Fibroblast of lung (primary cell): Measurements from ENCODE around the gene KCNIP1. TPM values are rescaled to one million over a fixed set of nuclear protein-coding genes. Genes with fewer than 3 reads are reported as not detected.
A peak's percentile ranks its signal among the peaks of the same experiment; 100 is the strongest.

Experiments
- DNase-seq, 2 donors: peaks; one replicate each; pipeline versions ENCODE4 v3.0.0 to v3.0.0-alpha.2; 2010; ENCODE audit warnings: low read depth in 2 of 2
- H2AFZ ChIP-seq: 2 replicates; pipeline ENCODE4 v1.5.1; 2012; ENCODE audit warnings: low read length, control low read depth, inconsistent platforms
- H3K27ac ChIP-seq: 2 replicates; pipeline ENCODE4 v1.5.1; 2011; ENCODE audit warnings: low read length, control low read depth; ENCODE audit not compliant: insufficient read depth
- H3K27me3 ChIP-seq: 2 replicates; pipeline ENCODE4 v1.5.1; 2011; ENCODE audit warnings: mild to moderate bottlenecking, low read length; ENCODE audit not compliant: control insufficient read depth, insufficient read depth
- H3K36me3 ChIP-seq: 2 replicates; pipeline ENCODE4 v1.5.1; 2011; ENCODE audit warnings: low read length; ENCODE audit not compliant: control insufficient read depth, insufficient read depth
- H3K4me1 ChIP-seq: 2 replicates; pipeline ENCODE4 v1.5.1; 2011; ENCODE audit warnings: low read length; ENCODE audit not compliant: control insufficient read depth, insufficient read depth; ENCODE audit errors: extremely low read depth
- H3K4me2 ChIP-seq: 2 replicates; pipeline ENCODE4 v1.5.1; 2011; ENCODE audit warnings: low read length, control low read depth; ENCODE audit not compliant: insufficient read depth; ENCODE audit errors: extremely low read depth
- H3K4me3 ChIP-seq, 4 experiments: fragments of 200-600 bp in 1 of 4; sonication (generic) in 1 of 4; replicated peaks in 1 of 4; 2 replicates each; pipeline ENCODE4 v1.5.1; 2011 to 2016; ENCODE audit warnings: low read length in 4 of 4, low read depth in 3 of 4, mild to moderate bottlenecking in 3 of 4, control low read depth in 2 of 4, inconsistent platforms in 1 of 4, mixed read lengths in 1 of 4; ENCODE audit not compliant: insufficient read depth in 1 of 4; ENCODE audit errors: control extremely low read depth in 1 of 4
- H3K79me2 ChIP-seq: 2 replicates; pipeline ENCODE4 v1.5.1; 2012; ENCODE audit warnings: mild to moderate bottlenecking, low read length, inconsistent platforms; ENCODE audit not compliant: control insufficient read depth, insufficient read depth
- H3K9ac ChIP-seq: 2 replicates; pipeline ENCODE4 v1.5.1; 2011; ENCODE audit warnings: mild to moderate bottlenecking, low read length, control low read depth; ENCODE audit not compliant: insufficient read depth
- H3K9me3 ChIP-seq: 2 replicates; pipeline ENCODE4 v1.5.1; 2012; ENCODE audit warnings: low read depth, low read length; ENCODE audit not compliant: control insufficient read depth, insufficient read depth
- H4K20me1 ChIP-seq: 2 replicates; pipeline ENCODE4 v1.5.1; 2011; ENCODE audit warnings: low read length; ENCODE audit not compliant: control insufficient read depth, insufficient read depth; ENCODE audit errors: extremely low read depth
- EZH2 ChIP-seq: IDR thresholded peaks from 2 replicates; pipeline ENCODE4 v1.5.1; 2012; ENCODE audit warnings: low read length, control low read depth, mild to moderate bottlenecking; ENCODE audit errors: missing control alignments
- polyA plus RNA-seq, 2 donors: library from polyadenylated mRNA; depleted of rRNA in 1 of 2; stranded (reverse) in 1 of 2; unstranded in 1 of 2; fragments of >200 nt; gene quantifications; 2 replicates each; pipeline ENCODE4 v1.2.1, GENCODE V29; 2011 to 2012; ENCODE audit warnings: missing spikeins in 1 of 2
- total RNA-seq: library from RNA; depleted of rRNA; stranded (reverse); fragments of >200 nt; gene quantifications from 2 replicates; pipeline ENCODE4 v1.2.1, GENCODE V29; 2014
- TF ChIP-seq, protein P1 (sequence below), 2 donors: IDR thresholded peaks in 1 of 2; conservative IDR thresholded peaks in 1 of 2; 1 replicate in 1 of 2; 2 replicates in 1 of 2; pipeline ENCODE4 v1.5.1; 2011 to 2012; ENCODE audit warnings: low read length in 2 of 2, control low read depth in 1 of 2, inconsistent platforms in 1 of 2, low read depth in 1 of 2, mild to moderate bottlenecking in 1 of 2

Gene KCNIP1
- total and polyA plus RNA-seq, 2 donors (not counting 1 experiment from before 2014, with no cell fraction given) = not detected

DNA sequence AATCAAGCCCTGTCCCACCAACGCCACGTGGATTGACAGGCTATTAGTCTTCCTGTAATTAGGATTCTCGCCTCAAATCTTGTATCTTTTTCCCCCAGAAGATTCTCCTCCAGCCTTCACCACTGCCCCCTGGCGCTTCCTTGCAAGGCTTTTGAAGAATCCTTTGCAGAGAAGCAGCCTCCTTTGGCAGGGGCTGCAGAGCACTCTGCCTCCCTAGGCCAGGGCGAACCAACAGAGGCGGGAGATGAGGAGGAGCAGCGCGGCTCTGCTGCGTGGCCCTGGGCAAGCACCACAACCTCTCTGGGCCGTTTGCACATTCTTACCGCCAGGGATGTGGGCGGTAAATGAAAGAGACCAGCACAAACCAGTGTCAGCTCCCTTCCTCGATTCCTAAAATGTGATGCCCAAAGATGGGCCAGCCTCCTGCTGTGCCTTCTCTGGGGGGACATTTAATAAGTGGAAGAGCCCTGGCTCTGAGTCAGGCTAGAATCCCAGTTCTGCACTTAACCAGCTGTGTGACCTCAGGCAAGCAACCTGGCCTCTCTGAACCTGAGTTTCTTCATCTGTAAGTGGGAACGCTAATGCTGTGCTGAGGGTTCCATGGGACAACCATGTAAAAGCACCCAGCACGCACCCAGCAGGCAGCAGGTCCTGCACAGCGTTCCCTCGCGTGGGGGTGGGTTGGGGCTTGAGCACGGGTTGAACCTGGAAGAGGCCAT lies 128.6 kb downstream of the KCNIP1 start:
- Histone ChIP-seq H3K36me3 (no peaks in the 10 kb centered on the region), H3K9me3 (no peaks in the 10 kb centered on the region), H3K79me2 (no peaks in the 10 kb centered on the region), H3K4me3 (no peak overlapping the region), H2AFZ (no peak overlapping the region), H3K4me2 (no peak overlapping the region), H3K4me1 (peaks cover 7% of the 10 kb centered on the region), H4K20me1 (no peaks in the 10 kb centered on the region), H3K27me3 (no peaks in the 10 kb centered on the region), H3K9ac (no peak overlapping the region), H3K27ac (no peak overlapping the region)
- TF ChIP-seq, protein P1, sequence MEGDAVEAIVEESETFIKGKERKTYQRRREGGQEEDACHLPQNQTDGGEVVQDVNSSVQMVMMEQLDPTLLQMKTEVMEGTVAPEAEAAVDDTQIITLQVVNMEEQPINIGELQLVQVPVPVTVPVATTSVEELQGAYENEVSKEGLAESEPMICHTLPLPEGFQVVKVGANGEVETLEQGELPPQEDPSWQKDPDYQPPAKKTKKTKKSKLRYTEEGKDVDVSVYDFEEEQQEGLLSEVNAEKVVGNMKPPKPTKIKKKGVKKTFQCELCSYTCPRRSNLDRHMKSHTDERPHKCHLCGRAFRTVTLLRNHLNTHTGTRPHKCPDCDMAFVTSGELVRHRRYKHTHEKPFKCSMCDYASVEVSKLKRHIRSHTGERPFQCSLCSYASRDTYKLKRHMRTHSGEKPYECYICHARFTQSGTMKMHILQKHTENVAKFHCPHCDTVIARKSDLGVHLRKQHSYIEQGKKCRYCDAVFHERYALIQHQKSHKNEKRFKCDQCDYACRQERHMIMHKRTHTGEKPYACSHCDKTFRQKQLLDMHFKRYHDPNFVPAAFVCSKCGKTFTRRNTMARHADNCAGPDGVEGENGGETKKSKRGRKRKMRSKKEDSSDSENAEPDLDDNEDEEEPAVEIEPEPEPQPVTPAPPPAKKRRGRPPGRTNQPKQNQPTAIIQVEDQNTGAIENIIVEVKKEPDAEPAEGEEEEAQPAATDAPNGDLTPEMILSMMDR (conservative IDR thresholded peaks at IDR 0.05 in 1 of 2, IDR thresholded peaks at IDR 0.05 in 1 of 2; ENCODE audit: low read depth in 1 of 2, low read length in 2 of 2) = no peak
- TF ChIP-seq EZH2 = no peak
- DNase-seq = no peak

DNA sequence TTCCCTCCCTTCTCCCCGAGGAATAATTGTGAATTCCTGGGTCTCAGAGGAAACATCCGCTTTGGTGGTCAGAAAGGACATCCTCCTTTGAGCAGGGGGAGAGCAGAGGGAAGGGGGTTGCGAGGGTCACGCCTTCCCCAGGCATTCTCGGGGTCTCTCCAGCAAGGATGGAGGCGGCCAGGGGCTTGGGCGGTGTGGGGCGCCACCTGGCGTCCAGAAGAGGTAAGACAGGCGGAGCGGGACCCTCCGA lies 129.1 kb downstream of the KCNIP1 start:
- Histone ChIP-seq H3K36me3 (no peaks in the 10 kb centered on the region), H4K20me1 (no peaks in the 10 kb centered on the region), H3K4me1 (peaks cover 7% of the 10 kb centered on the region), H3K4me2 (peak overlapping the region; percentile 64), H3K9me3 (no peaks in the 10 kb centered on the region), H3K79me2 (no peaks in the 10 kb centered on the region), H3K27ac (no peak overlapping the region), H2AFZ (no peak overlapping the region), H3K27me3 (no peaks in the 10 kb centered on the region), H3K9ac (no peak overlapping the region), H3K4me3 (peak overlapping the region in 2 of 4 experiments; percentile 29 to 58)
- DNase-seq = no peak
- no peak for TF ChIP-seq EZH2
- TF ChIP-seq, protein P1 (conservative IDR thresholded peaks at IDR 0.05 in 1 of 2, IDR thresholded peaks at IDR 0.05 in 1 of 2; ENCODE audit: low read depth in 1 of 2, low read length in 2 of 2) = peak; percentile 80 to 81

DNA sequence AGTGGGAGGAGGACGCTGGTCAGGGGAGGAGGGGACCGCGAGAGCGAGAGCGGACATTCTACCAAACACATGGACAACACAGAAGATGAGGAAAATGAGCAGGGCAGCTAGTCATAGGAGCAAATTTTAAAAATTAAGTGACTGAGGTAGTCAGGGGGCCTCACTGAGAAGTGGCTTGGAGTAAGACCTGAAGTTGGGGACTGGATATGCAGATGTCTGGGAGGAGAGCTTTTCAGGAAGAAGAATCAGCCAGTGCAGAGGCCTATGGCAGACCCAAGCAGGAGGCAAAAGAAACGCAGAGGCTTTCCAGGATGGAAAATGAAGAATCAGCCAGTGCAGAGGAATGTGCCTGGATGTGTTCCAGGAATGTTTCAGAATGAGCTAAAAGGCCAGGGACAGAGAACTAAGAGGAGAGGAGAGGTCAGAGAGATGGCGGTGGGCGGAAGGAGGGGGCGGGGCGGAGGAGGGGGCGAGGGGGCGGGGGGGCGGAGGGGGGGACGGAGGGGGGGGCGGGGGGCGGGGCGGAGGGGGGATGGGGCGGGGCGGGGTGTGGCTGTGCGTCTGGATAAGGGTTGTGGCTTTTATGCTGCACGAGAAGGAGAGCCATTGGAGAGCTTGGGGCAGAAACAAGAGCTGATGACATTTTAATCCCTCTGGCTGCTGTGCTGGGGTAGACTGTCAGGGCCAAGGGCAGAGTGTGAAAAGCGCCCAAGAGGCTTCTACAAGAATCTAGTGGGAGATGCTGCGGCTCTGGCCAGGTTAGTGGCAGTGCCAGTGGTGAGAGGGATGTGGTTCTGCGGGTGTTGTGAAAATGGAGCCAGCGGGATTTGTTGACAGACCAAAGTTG lies 129.6 kb downstream of the KCNIP1 start:
- H2AFZ ChIP-seq = peak overlapping the region; percentile 57
- H3K4me2 ChIP-seq = peak overlapping the region; percentile 64
- no peaks in the 10 kb centered on the region for H3K9me3 ChIP-seq
- H4K20me1 ChIP-seq = no peaks in the 10 kb centered on the region
- H3K27ac ChIP-seq = peak overlapping the region; percentile 34
- H3K4me3 ChIP-seq = peak overlapping the region in 2 of 4 experiments; percentile 29 to 58
- H3K9ac ChIP-seq = no peak overlapping the region
- TF ChIP-seq, protein P1 (conservative IDR thresholded peaks at IDR 0.05 in 1 of 2, IDR thresholded peaks at IDR 0.05 in 1 of 2; ENCODE audit: low read depth in 1 of 2, low read length in 2 of 2) = no peak
- TF ChIP-seq EZH2 = no peak
- peak; percentile 84 to 89 for DNase-seq
- H3K27me3 ChIP-seq = no peaks in the 10 kb centered on the region
- H3K4me1 ChIP-seq = peaks cover 7% of the 10 kb centered on the region
- no peaks in the 10 kb centered on the region for H3K79me2 ChIP-seq
- no peaks in the 10 kb centered on the region for H3K36me3 ChIP-seq
